ENCODE data around the gene ACBD5.
"Not testable (repeated sequence)": the region's sequence is repeated elsewhere in the genome, so short reads cannot be mapped to it uniquely, and the experiment has no call there.

ACBD5 gene

GRCh38 chr10:27240212-27241009, at the start of gene ACBD5:
ACBD5 (minus strand) TSS chr10:27240797; CDS start chr10:27240688, 109 bp downstream.
- FAIRE-seq = peak; percentile 48

GRCh38 chr10:27285093-27285492, 44.5 kb upstream of the ACBD5 start:
- peak; percentile 1 for DNase-seq (ENCODE audit: insufficient read length, low spot score)
- FAIRE-seq = no peak

More at GRCh38 chr10:27240212-27241009, at the start of gene ACBD5:
- peak; percentile 56 for DNase-seq (ENCODE audit: insufficient read length, low spot score)

- no peak for FAIRE-seq
- no peak for DNase-seq (ENCODE audit: insufficient read length, low spot score)
These were observed 36.0 kb upstream of the ACBD5 start for GRCh38 chr10:27276581-27276980.

GRCh38 chr10:27266025-27266424, 25.4 kb upstream of the ACBD5 start:
- not testable (repeated sequence) for FAIRE-seq; DNase-seq (ENCODE audit: insufficient read length, low spot score)

- not testable (repeated sequence) for FAIRE-seq; DNase-seq (ENCODE audit: insufficient read length, low spot score)
These were observed 22.2 kb upstream of the ACBD5 start for GRCh38 chr10:27262788-27263187.

GRCh38 chr10:27258838-27259812, 18.5 kb upstream of the ACBD5 start:
- FAIRE-seq (peak; percentile 88), DNase-seq (ENCODE audit: insufficient read length, low spot score) (no peak)

- no peak for FAIRE-seq
These were observed 17.9 kb upstream of the ACBD5 start for GRCh38 chr10:27258492-27258837.

GRCh38 chr10:27256299-27257189, 15.9 kb upstream of the ACBD5 start:
- DNase-seq (ENCODE audit: insufficient read length, low spot score) (no peak), FAIRE-seq (no peak)

More at GRCh38 chr10:27258492-27258837, 17.9 kb upstream of the ACBD5 start:
- no peak for DNase-seq (ENCODE audit: insufficient read length, low spot score)

GRCh38 chr10:27253576-27253975, 13.0 kb upstream of the ACBD5 start:
- no peak for FAIRE-seq
- DNase-seq (ENCODE audit: insufficient read length, low spot score) = no peak

GRCh38 chr10:27252267-27253000, 11.8 kb upstream of the ACBD5 start:
- no peak for DNase-seq (ENCODE audit: insufficient read length, low spot score)
- FAIRE-seq = no peak

- no peak for DNase-seq (ENCODE audit: insufficient read length, low spot score)
- no peak for FAIRE-seq
These were observed 11.0 kb upstream of the ACBD5 start for GRCh38 chr10:27251554-27251953.

GRCh38 chr10:27248215-27248614, 7.6 kb upstream of the ACBD5 start:
- FAIRE-seq (no peak), DNase-seq (ENCODE audit: insufficient read length, low spot score) (no peak)

- DNase-seq (ENCODE audit: insufficient read length, low spot score) = no peak
These were observed 6.8 kb upstream of the ACBD5 start for GRCh38 chr10:27247441-27247840.

GRCh38 chr10:27247006-27247405, 6.4 kb upstream of the ACBD5 start:
- FAIRE-seq = no peak

More at GRCh38 chr10:27247441-27247840, 6.8 kb upstream of the ACBD5 start:
- FAIRE-seq = no peak

GRCh38 chr10:27245836-27246235, 5.2 kb upstream of the ACBD5 start:
- DNase-seq (ENCODE audit: insufficient read length, low spot score) (no peak), FAIRE-seq (no peak)

More at GRCh38 chr10:27247006-27247405, 6.4 kb upstream of the ACBD5 start:
- DNase-seq (ENCODE audit: insufficient read length, low spot score) = no peak

GRCh38 chr10:27244976-27245375, 4.4 kb upstream of the ACBD5 start:
- FAIRE-seq (no peak), DNase-seq (ENCODE audit: insufficient read length, low spot score) (no peak)

- DNase-seq (ENCODE audit: insufficient read length, low spot score) = peak; percentile 50
- no peak for FAIRE-seq
These were observed 2.5 kb upstream of the ACBD5 start for GRCh38 chr10:27242951-27243551.

GRCh38 chr10:27242473-27242950, 1.9 kb upstream of the ACBD5 start:
- no peak for DNase-seq (ENCODE audit: insufficient read length, low spot score)
- no peak for FAIRE-seq
